ENCODE results near the gene CHN2.

Gene CHN2

GRCh38 chr7:29185613-29186012, 9.0 kb upstream of the CHN2 start:
- in situ Hi-C loops (cut with HindIII; ENCODE audit: low sequenced_read_pairs), result no loop called here

- in situ Hi-C loops (cut with HindIII; ENCODE audit: low sequenced_read_pairs), result no loop called here
Measured at GRCh38 chr7:29189743-29190201, 4.8 kb upstream of the CHN2 start.

GRCh38 chr7:29190349-29191045, 4.1 kb upstream of the CHN2 start:
- in situ Hi-C loops (cut with HindIII; ENCODE audit: low sequenced_read_pairs), result no loop called here

- in situ Hi-C loops (cut with HindIII; ENCODE audit: low sequenced_read_pairs), result no loop called here
Measured at GRCh38 chr7:29192323-29192722, 2.3 kb upstream of the CHN2 start.

GRCh38 chr7:29192811-29193210, 1.8 kb upstream of the CHN2 start:
- in situ Hi-C loops (cut with HindIII; ENCODE audit: low sequenced_read_pairs), result no loop called here

GRCh38 chr7:29193316-29194205, 1.0 kb upstream of the CHN2 start:
- in situ Hi-C loops (cut with HindIII; ENCODE audit: low sequenced_read_pairs), result no loop called here

- in situ Hi-C loops (cut with HindIII; ENCODE audit: low sequenced_read_pairs), result no loop called here
Measured at GRCh38 chr7:29194206-29194593, 375 bp upstream of the CHN2 start.

- in situ Hi-C loops (cut with HindIII; ENCODE audit: low sequenced_read_pairs), result no loop called here
Measured at GRCh38 chr7:29196191-29196590, 1.6 kb downstream of the CHN2 start.

- in situ Hi-C loops (cut with HindIII; ENCODE audit: low sequenced_read_pairs), result no loop called here
Measured at GRCh38 chr7:29196971-29197595, 2.5 kb downstream of the CHN2 start.

GRCh38 chr7:29197916-29198315, 3.3 kb downstream of the CHN2 start:
- in situ Hi-C loops (cut with HindIII; ENCODE audit: low sequenced_read_pairs), result no loop called here

- in situ Hi-C loops (cut with HindIII; ENCODE audit: low sequenced_read_pairs), result loop anchor here (5.0 to 25.0 kb wide), 2 partner anchors 48 to 113 kb away; no protein-coding TSS in a partner anchor
Measured at GRCh38 chr7:29199776-29200175, 5.2 kb downstream of the CHN2 start.

- in situ Hi-C loops (cut with HindIII; ENCODE audit: low sequenced_read_pairs), result loop anchor here (5.0 to 25.0 kb wide), 2 partner anchors 45 to 110 kb away; no protein-coding TSS in a partner anchor
Measured at GRCh38 chr7:29202651-29203069, 8.1 kb downstream of the CHN2 start.

GRCh38 chr7:29204491-29205272, 10.1 kb downstream of the CHN2 start:
- in situ Hi-C loops (cut with HindIII; ENCODE audit: low sequenced_read_pairs), result loop anchor here (5.0 to 25.0 kb wide), 2 partner anchors 43 to 108 kb away; no protein-coding TSS in a partner anchor

GRCh38 chr7:29207162-29207801, 12.7 kb downstream of the CHN2 start:
- in situ Hi-C loops (cut with HindIII; ENCODE audit: low sequenced_read_pairs), result loop anchor here (25.0 kb wide), 1 partner anchor 105 kb away; no protein-coding TSS in a partner anchor

GRCh38 chr7:29208410-29209250, 14.1 kb downstream of the CHN2 start:
- in situ Hi-C loops (cut with HindIII; ENCODE audit: low sequenced_read_pairs), result loop anchor here (25.0 kb wide), 1 partner anchor 104 kb away; no protein-coding TSS in a partner anchor

- in situ Hi-C loops (cut with HindIII; ENCODE audit: low sequenced_read_pairs), result loop anchor here (25.0 kb wide), 1 partner anchor 103 kb away; no protein-coding TSS in a partner anchor
Measured at GRCh38 chr7:29209745-29210144, 15.2 kb downstream of the CHN2 start.

- in situ Hi-C loops (cut with HindIII; ENCODE audit: low sequenced_read_pairs), result loop anchor here (25.0 kb wide), 1 partner anchor 100 kb away; no protein-coding TSS in a partner anchor
Measured at GRCh38 chr7:29212736-29213135, 18.2 kb downstream of the CHN2 start.

GRCh38 chr7:29214056-29214455, 19.5 kb downstream of the CHN2 start:
- in situ Hi-C loops (cut with HindIII; ENCODE audit: low sequenced_read_pairs), result loop anchor here (25.0 kb wide), 1 partner anchor 98 kb away; no protein-coding TSS in a partner anchor

GRCh38 chr7:29214816-29215215, 20.2 kb downstream of the CHN2 start:
- in situ Hi-C loops (cut with HindIII; ENCODE audit: low sequenced_read_pairs), result loop anchor here (25.0 kb wide), 1 partner anchor 97 kb away; no protein-coding TSS in a partner anchor
